NCI-H1048 (cell line): ENCODE results near the gene CYP4B1.
"Not testable (repeated sequence)": the region's sequence is repeated elsewhere in the genome, so short reads cannot be mapped to it uniquely, and the experiment has no call there.

ENCODE experiments used
- DNase-seq: peaks from one replicate; lab custom pipeline; 2025; lab: John Stamatoyannopoulos, UW

Gene CYP4B1

GRCh38 chr1:46798810-46799209 is at the start of gene CYP4B1:
CYP4B1 (plus strand) TSS chr1:46799046; CDS start chr1:46799082, 36 bp downstream.
- DNase-seq: no peak

- no peak for DNase-seq
Observed at GRCh38 chr1:46749404-46749803, 49.4 kb upstream of the CYP4B1 start.

GRCh38 chr1:46749921-46750404 is 48.9 kb upstream of the CYP4B1 start:
- no peak for DNase-seq

- no peak for DNase-seq
Observed at GRCh38 chr1:46753985-46754384, 44.9 kb upstream of the CYP4B1 start.

DNA sequence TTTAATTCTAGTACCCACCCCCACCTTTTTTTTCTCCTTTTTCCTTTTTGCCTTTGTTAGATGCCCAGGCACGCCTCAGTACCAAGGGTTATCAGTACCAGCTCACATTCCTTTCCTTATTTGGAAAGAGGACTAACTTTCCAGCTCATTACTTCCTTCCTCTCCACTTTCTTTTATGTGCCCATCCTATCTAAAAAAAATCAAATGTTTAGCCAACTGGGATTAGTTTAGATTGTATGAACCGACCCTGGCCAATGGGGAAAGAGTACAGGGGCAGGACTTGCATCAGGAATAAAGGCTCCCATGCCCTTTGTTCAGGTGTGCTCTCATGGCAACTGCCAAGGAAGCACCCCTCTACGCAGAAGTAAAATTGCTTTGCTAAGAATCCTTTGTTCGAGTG is 44.1 kb upstream of the CYP4B1 start:
- not testable (repeated sequence) for DNase-seq

GRCh38 chr1:46755121-46755520 is 43.7 kb upstream of the CYP4B1 start:
- no peak for DNase-seq

DNA sequence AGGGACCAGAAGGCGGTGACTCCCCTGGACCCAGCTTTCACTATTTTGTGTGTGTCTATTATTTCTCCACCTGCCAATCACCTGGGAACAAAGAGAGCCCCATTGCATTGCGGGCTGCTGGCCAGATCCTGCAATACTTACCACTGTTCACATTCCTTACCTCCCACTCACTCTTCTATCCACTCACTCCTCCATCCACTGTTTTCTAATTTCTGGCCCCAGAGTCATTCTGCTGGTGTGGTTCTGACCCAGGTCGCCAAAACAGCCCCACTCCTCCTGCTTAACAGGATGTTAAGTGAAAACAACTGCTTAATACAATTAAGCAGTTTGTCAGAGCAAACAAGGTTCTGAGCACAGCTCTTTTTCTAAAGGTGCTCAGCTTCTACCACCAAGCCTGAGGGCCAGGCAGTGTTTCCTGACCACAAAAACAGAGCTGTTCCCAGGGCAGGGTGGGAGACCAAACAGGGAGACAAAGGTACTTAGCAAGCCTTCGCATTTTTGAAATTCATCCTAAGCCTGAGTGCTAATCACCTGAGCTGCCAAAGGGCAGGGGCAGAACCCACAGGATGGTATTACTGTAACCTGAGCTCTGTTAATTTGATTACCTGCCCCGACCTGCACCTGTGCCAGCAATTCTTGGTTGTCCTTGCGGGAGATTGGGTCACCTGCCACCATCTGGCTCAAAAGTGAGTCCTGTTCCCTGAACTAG is 41.4 kb upstream of the CYP4B1 start:
- DNase-seq: no peak

DNA sequence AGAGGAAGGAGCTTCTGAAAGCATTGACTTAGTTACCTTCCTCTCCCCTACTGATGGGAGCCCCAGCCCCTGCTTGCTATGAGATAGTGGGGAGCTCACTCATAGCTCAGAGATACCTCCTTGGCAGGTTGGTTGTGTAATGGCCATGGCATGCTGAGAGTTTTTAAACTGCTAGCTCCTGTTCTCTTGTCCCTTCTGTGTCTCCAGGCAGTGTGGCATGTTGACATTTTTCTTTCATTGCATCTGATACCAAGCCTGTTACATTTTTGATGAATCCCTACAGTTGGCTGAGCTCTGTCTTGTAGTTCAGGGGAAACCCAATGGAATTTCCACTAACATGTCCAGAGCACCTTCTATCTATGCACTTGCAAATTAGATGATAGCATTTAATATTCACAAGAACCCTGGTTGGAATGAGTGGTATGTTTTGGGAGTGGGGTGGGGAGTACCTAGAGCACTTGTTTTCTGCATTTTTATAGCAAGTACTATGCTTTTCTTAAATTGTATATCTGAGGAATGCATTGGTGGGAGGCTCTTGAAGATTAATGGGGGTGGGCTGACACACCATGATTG is 40.8 kb upstream of the CYP4B1 start:
- no peak for DNase-seq

GRCh38 chr1:46760558-46761166 is 38.2 kb upstream of the CYP4B1 start:
- DNase-seq: no peak

- DNase-seq: no peak
Observed at GRCh38 chr1:46761740-46762139, 37.1 kb upstream of the CYP4B1 start.

- DNase-seq: no peak
Observed at GRCh38 chr1:46764402-46764801, 34.4 kb upstream of the CYP4B1 start.

DNA sequence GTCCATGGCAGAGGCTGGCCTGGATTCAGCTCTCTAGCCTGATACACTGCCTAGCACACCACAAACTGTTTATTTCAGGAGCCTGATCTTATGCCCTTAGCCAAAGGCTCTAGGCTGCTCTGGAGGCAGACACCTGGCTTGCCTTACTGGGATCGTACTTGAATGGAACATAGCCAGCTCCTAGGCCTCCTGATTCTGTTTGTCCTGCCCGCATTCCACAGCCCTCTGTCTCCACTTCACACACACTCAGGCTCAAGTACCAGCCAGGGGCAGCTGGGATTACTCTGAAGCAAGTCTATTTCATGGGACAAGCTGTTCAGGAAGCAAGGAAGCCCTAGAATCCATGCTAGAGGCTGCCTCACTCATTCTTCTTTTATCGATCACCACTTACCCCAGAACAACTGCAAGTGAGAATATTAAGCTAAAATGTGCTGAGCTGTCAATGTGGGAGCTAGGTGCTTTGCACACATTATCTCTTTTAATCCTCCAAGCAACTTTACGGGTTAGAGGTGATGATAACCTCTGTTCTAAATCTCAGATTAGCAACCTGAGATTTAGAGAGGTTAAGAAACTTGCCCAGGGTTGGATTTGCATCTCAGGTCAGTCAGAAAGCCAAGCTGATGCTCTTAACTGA is 31.1 kb upstream of the CYP4B1 start:
- DNase-seq: no peak

GRCh38 chr1:46768445-46768844 is 30.4 kb upstream of the CYP4B1 start:
- DNase-seq: no peak

DNA sequence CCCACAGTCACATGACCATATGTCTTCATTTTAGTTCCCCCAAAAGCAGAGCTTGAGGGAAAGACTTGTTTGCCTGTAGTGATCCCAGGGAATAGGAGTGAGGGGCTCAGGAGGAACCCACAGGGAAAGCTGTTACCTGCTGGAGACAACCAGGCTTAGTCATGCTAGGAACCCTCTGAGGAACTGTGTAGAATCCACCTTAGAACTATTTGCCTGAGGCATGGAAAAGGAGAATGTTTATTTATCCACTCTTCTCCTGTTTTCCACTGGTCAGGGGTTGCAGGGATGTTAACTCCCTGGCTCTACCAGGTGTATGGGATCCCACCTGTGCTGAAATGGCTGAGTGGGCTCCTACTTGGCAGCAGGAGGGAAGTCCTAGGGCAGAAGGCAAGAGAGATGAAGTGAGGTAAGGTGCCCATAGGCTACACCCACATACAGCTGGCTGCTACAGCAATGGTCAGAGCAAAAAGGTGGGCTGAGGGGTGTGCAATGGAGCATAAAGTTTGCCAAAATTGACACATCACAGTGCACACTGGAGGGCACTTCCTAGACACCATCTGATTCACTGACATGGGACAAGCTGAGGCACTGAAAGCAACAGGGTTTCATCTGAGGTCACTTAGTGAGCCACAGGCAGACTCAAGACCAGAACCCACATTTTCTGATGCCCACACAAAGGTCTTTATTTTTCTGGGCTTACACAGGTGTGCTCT is 29.7 kb upstream of the CYP4B1 start:
- no peak for DNase-seq

GRCh38 chr1:46770541-46770940 is 28.3 kb upstream of the CYP4B1 start:
- no peak for DNase-seq

- DNase-seq: no peak
Observed at GRCh38 chr1:46772571-46772970, 26.3 kb upstream of the CYP4B1 start.

DNA sequence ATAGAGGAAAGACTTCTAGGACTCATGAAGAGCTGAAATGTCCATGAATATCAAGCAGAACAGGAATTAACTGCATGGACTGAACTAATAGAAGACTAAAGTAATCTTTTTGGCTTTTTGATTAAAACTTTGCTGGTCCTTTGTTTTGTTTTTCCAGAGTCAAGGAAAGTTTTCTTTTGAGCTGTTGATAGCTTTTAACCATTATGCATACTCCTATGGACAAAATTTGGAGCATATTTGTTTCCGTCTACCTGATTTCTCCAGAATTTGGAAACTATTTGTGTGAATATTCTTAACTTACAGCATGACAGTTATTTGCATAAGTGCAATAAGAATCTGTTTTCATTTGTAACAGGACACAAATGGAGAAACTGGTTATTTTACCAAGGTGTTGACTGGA is 24.5 kb upstream of the CYP4B1 start:
- no peak for DNase-seq

DNA sequence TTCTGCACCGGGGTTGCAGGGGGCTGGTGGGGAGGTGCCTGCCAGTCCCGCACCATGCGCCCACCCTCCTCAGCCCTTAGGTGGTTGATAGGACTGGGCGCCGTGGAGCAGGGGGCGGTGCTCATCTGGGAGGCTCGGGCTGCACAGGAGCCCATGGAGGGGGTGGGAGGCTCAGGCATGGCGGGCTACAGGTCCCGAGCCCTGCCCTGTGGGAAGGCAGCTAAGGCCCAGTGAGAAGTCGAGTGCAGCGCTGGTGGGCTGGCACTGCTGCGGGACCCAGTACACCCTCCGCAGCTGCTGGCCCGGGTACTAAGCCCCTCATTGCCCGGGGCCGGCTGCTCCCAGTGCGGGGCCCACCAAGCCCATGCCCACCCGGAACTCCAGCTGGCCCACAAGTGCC is 20.4 kb upstream of the CYP4B1 start:
- DNase-seq: not testable (repeated sequence)

GRCh38 chr1:46784666-46785065 is 14.2 kb upstream of the CYP4B1 start:
- DNase-seq: no peak

DNA sequence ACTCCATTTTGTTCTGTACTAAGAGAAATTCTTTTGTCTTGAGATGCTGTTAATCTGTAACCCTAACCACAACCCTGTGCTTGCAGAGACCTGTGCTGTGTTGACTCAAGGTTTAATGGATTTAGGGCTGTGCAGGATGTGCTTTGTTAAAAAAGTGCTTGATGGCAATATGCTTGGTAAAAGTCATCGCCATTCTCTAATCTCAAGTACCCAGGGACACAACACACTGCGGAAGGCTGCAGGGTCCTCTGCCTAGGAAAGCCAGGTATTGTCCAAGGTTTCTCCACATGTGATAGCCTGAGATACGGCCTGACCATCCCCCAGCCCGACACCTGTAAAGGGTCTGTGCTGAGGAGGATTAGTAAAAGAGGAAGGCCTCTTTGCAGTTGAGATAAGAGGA is 10.2 kb upstream of the CYP4B1 start:
- not testable (repeated sequence) for DNase-seq

DNA sequence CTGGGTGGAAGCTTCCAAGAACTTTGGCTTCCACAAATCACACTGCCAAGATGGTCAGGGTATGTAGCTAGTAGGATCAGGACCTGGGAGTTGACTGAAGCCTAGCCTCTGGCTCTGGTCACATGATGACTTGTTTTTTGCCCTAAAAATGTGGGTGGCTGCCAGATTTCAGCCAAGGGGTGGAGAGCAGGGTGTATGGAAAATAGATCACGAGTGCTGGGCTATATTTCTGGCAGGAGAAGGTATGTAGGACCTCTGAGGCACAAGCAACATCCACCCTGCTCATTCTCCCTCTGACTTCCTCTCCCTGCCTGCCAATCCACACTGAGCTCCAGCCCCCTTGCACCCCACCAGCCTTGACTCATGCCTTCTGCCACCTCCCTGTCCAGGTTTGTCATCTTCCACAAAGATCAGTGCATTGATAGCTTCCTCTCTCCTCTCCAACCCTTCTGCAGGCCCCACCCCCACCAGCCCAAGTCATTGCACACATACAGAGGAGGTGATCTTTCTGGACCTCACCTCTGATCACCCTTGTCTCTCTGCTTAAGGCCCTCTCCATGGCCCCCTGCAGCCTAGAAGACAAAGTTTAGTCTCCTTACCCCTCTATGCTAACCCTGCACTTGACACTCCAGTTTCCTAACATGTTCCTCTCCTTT is 8.3 kb upstream of the CYP4B1 start:
- DNase-seq: no peak

- DNase-seq: no peak
Observed at GRCh38 chr1:46793126-46793525, 5.7 kb upstream of the CYP4B1 start.
